Hindlimb muscle (tissue), 1 donor: ENCODE measurements around the gene ASXL3. TPM values are rescaled to one million over a fixed set of nuclear protein-coding genes. Genes with fewer than 3 reads are reported as not detected.

Experiments used
- DNase-seq: peaks from one replicate; pipeline ENCODE4 v3.0.0-alpha.2; 2013
- polyA plus RNA-seq: library from polyadenylated mRNA; unstranded; fragments of 120-200 nt; gene quantifications from one replicate; pipeline ENCODE4 v1.2.1, GENCODE V29; 2013; ENCODE audit not compliant: insufficient read length

The ASXL3 gene
- polyA plus RNA-seq, 1 donor, result 4.7 TPM

DNA sequence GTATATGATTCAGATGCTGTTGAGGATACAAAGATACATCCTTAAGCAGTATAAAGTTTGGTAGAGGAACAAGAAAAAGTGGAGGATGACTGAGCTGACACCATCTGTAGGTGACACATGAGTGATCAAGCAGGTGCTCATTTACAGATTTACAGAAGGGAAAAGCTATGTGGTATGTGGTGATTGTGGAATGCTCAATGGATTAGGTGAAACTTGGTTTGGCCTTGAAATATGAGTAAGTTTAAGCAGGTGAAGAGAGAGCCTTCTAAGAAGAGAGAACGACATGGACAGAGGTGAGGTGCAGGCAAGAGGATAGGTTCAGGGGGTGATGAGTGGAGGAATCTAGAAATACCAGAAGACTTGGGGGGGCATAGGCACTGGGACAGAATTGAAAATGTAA is 5.9 kb downstream of the ASXL3 start:
- DNase-seq, result no peak

DNA sequence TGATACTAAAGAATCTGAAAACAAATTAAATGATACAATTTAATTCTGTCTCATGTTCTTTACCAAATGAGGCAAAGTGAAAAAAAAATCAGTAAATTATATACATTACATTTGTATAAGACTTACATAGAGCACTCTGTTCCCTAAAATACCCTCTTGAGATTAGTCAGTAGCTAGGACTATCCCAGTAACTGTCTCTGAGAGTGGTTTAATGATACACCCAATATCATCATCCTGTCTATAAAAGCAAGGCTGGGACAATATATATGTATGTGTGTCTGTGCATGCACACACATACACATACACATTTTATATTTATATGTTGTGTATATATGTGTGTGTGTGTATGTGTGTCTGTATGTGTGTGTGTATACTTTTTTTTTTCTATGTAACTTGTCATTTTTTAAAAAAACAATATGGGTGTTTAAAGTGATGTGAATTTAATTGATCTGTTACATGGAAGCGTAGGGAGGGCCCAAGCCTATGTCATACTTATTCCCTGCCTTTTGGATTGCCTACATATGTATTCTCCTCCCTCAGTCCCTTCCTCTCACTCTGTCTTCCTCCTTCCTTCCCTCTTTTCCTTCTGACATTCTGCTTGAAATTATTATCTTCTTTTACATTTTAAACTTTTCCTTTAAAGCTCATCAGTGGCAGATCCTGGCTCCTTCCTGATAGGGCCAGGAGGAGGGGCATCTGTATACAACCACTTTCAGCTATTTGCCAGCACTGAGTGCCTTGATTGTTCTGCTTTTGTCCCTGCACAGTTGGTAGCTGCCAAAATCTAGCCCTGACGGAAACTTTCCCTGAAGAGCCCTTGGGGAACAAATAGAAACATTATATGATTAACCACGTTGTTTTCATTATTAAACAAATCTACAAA is 6.8 kb downstream of the ASXL3 start:
- no peak for DNase-seq

- DNase-seq, result no peak
These were observed 7.4 kb downstream of the ASXL3 start for GRCh38 chr18:33585431-33585775.

GRCh38 chr18:33588361-33588760 is 10.3 kb downstream of the ASXL3 start:
- DNase-seq, result no peak

GRCh38 chr18:33593261-33593660 is 15.2 kb downstream of the ASXL3 start:
- DNase-seq, result no peak

- DNase-seq, result no peak
These were observed 16.8 kb downstream of the ASXL3 start for GRCh38 chr18:33594799-33595198.

- no peak for DNase-seq
These were observed 18.3 kb downstream of the ASXL3 start for GRCh38 chr18:33596178-33596854.

DNA sequence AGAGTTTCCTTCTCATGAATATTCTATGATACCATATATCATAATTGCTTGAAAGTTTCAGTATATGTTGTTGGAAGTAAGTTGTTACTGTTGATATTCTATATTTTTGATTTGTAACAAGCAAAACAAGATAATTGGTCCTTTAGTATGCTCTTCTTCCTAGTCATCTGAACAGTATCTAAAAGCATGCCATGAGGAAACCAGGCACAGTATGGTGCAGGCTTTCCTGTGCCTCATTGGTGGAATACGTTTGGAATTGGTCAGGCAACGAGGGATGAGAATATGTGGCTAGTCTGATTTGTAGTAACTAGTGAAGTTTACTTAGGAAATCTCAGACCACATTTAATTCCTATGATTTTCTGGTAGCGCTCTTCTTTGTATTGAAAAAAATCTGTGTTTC is 22.8 kb downstream of the ASXL3 start:
- no peak for DNase-seq

- no peak for DNase-seq
These were observed 25.4 kb downstream of the ASXL3 start for GRCh38 chr18:33603454-33603853.

- no peak for DNase-seq
These were observed 27.2 kb downstream of the ASXL3 start for GRCh38 chr18:33605250-33605649.

DNA sequence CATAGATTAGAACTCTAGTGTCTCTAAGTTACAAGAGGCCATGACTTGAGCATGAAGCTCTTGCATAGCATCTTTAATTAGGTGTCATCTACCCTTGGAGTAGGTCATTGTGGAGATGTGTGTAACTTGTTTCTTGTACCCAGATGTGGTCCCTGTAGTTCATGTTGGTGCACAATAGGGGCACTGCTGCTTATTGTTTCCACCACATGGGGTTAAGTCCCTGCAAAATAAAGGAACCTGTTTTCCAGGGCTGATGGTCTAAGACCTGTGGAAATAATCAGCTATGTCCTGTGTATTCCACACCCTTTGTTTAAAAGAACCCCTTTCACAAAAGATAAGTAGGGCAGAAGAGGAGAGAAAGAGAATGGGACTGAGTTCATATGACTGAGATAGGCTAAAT is 28.6 kb downstream of the ASXL3 start:
- no peak for DNase-seq

GRCh38 chr18:33611525-33612135 is 33.6 kb downstream of the ASXL3 start:
- no peak for DNase-seq

GRCh38 chr18:33612632-33613031 is 34.6 kb downstream of the ASXL3 start:
- no peak for DNase-seq

GRCh38 chr18:33616556-33616955 is 38.5 kb downstream of the ASXL3 start:
- DNase-seq, result no peak

- DNase-seq, result no peak
These were observed 49.1 kb downstream of the ASXL3 start for GRCh38 chr18:33627114-33627513.

- no peak for DNase-seq
These were observed 52.5 kb downstream of the ASXL3 start for GRCh38 chr18:33630476-33630875.

- DNase-seq, result no peak
These were observed 63.1 kb downstream of the ASXL3 start for GRCh38 chr18:33641141-33641540.

- DNase-seq, result no peak
These were observed 66.5 kb downstream of the ASXL3 start for GRCh38 chr18:33644494-33644893.

DNA sequence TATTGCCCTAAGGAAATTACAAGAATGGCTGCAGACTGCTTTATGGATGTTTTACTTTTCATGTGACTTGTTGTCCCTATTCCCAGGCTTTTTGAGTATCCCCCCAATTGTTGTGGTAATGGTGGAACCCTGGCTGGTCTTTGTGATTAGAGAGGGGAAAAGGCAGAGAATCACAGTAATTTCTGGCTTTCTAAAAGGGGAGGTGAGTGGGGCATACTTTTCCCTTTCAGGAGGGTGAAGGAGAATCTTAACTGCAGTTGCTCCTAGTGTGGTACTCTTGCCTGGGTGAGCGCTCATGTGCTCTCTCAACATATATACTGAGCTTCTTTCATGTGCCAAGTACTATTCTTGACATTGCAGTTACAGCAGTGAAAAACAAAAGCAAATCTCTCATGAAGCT is 69.3 kb downstream of the ASXL3 start:
- DNase-seq, result no peak

DNA sequence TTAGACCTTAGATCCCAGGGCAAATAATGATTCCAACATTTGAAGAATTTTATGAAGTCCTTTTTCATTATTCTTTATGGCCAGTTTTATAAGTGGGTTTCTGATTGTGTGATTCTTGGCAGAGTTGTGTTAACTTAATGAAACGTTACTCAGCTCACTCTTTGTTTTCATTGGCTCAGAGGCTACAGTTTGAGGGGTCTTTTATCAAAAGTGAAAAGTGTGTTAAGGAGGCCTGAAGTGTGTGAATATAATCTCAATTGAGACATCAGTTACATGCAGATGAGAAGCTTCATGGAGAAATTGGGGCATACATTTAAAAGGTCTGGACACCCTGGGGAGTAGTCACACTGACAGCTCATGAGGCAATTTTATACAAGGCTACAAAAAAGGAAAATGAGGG is 74.6 kb downstream of the ASXL3 start:
- DNase-seq, result no peak

DNA sequence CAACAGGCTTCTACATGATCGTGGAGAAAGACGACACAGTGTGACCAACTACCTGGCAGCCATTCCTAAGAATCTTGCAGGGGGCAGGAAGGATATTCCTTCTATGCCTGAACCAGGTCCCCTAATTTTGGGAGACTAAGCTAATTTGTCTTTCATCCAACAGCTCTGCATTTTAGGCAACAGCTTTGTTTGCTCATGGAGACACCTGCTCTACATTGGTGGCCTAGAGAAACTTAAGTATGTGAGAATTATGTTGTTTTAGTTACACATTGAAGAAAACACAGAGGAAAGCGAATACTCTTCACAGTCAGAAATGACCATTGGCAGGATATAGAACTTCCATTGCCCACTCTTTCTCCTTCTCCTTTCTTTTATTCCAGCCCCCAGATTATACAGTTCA is 75.2 kb downstream of the ASXL3 start:
- no peak for DNase-seq

- DNase-seq, result no peak
These were observed 79.0 kb downstream of the ASXL3 start for GRCh38 chr18:33656889-33657448.

DNA sequence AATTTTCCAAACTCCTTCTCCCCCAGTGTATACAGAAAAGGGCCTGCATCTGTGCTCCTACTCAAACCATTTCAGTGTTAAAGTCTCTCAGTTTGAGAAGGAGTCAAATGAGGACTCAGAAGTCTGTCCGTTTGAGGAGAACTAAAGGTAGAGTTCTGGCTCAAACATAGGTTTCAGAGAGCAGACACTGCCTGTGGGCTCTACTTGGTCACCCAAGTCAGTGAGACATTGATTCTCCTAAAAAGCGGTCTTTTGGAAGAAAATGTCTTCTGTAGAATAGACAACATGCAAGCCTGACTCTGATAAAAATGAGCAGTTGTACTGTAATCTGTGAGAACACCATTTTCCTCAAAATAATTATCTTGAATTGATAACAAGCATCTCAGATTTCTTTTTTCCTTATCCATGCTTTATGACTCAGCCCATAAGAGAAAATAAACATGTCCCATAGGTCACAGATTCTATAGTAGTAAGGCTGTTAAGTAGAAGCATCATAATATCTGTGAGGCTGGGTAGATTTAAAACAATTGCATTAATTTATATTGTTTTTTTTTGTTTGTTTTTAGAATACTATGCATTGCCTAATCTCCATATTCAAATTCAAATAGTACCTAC is 82.8 kb downstream of the ASXL3 start:
- DNase-seq, result no peak
